ENCODE results near the gene CASP3.

CASP3 gene

GRCh38 chr4:184649026-184649970 lies at the start of gene CASP3, which contains the start of gene PRIMPOL:
Gene CASP3, minus strand, starts transcription at chr4:184649447. Its CDS starts 10,994 bp downstream, at chr4:184638453.
Gene PRIMPOL, plus strand, starts transcription at chr4:184649738. Its CDS starts 7,403 bp downstream, at chr4:184657141.
- DNase-seq (ENCODE audit: low spot score): peak; percentile 97

GRCh38 chr4:184697956-184698355 lies 48.7 kb upstream of the CASP3 start:
- no peak for DNase-seq (ENCODE audit: low spot score)

- no peak for DNase-seq (ENCODE audit: low spot score)
These were observed 46.1 kb upstream of the CASP3 start for GRCh38 chr4:184695178-184695896.

- DNase-seq (ENCODE audit: low spot score): no peak
These were observed 45.2 kb upstream of the CASP3 start for GRCh38 chr4:184694412-184694956.

- no peak for DNase-seq (ENCODE audit: low spot score)
These were observed 43.8 kb upstream of the CASP3 start for GRCh38 chr4:184693056-184693455.

GRCh38 chr4:184689681-184690080 lies 40.4 kb upstream of the CASP3 start:
- DNase-seq (ENCODE audit: low spot score): no peak

GRCh38 chr4:184688447-184688846 lies 39.2 kb upstream of the CASP3 start:
- DNase-seq (ENCODE audit: low spot score): no peak

GRCh38 chr4:184688005-184688404 lies 38.8 kb upstream of the CASP3 start:
- no peak for DNase-seq (ENCODE audit: low spot score)

- no peak for DNase-seq (ENCODE audit: low spot score)
These were observed 35.4 kb upstream of the CASP3 start for GRCh38 chr4:184684491-184685189.

GRCh38 chr4:184681916-184682315 lies 32.7 kb upstream of the CASP3 start:
- no peak for DNase-seq (ENCODE audit: low spot score)

GRCh38 chr4:184680698-184681097 lies 31.5 kb upstream of the CASP3 start:
- DNase-seq (ENCODE audit: low spot score): no peak

- DNase-seq (ENCODE audit: low spot score): no peak
These were observed 26.7 kb upstream of the CASP3 start for GRCh38 chr4:184675821-184676492.

- DNase-seq (ENCODE audit: low spot score): no peak
These were observed 25.8 kb upstream of the CASP3 start for GRCh38 chr4:184675018-184675417.

GRCh38 chr4:184674011-184674410 lies 24.8 kb upstream of the CASP3 start:
- DNase-seq (ENCODE audit: low spot score): no peak

GRCh38 chr4:184672741-184673140 lies 23.5 kb upstream of the CASP3 start:
- DNase-seq (ENCODE audit: low spot score): no peak

- DNase-seq (ENCODE audit: low spot score): no peak
These were observed 21.9 kb upstream of the CASP3 start for GRCh38 chr4:184671101-184671500.

- no peak for DNase-seq (ENCODE audit: low spot score)
These were observed 20.0 kb upstream of the CASP3 start for GRCh38 chr4:184669251-184669650.

GRCh38 chr4:184668511-184669114 lies 19.4 kb upstream of the CASP3 start:
- peak; percentile 33 for DNase-seq (ENCODE audit: low spot score)

GRCh38 chr4:184668096-184668495 lies 18.8 kb upstream of the CASP3 start:
- DNase-seq (ENCODE audit: low spot score): no peak

GRCh38 chr4:184666670-184667069 lies 17.4 kb upstream of the CASP3 start:
- DNase-seq (ENCODE audit: low spot score): no peak
